Measurements from ENCODE around the gene MATR3. TPM values are rescaled to one million over a fixed set of nuclear protein-coding genes. Genes with fewer than 3 reads are reported as not detected.

Gene MATR3
- total and polyA plus RNA-seq, 10 of the 15 experiments (the other 5 are each of a cell fraction or from before 2014, with no cell fraction given), result 134 to 401 (median 221) TPM

DNA sequence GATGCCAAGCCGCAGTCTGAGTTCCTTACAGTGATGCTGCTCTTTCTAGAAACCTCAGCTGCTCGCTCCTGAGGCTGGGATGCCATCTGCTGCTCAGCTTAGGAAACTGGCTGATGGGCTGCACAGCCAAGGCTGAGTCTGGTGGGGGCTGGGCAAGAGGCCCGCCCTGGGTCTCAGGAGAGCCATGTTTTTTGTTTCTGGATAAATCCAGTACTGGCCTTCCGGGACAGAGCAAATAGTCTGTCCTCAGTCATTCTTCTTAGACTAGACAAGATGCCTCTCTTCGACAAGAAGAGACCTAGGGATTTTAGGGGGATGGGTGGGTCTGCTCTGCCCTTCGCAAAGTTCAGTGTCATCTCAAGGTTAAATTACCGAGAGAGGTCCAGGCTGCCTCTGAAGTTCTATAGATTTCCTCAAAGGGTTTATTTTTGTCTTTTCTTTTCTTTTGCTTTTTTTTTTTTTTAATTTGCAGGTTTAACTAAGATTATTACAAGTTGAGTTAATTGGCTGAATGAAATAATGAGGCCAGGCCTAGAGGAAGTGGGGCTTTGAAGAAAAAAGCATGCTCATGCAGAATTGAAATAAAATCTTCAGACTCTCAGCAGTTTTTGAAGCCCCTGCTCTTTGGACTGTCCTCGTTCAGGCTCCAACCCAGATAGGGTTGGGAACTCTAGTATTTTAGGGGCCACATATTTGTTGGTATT, 30.6 kb upstream of the MATR3 start (continued):
- TF ChIP-seq, protein P1, sequence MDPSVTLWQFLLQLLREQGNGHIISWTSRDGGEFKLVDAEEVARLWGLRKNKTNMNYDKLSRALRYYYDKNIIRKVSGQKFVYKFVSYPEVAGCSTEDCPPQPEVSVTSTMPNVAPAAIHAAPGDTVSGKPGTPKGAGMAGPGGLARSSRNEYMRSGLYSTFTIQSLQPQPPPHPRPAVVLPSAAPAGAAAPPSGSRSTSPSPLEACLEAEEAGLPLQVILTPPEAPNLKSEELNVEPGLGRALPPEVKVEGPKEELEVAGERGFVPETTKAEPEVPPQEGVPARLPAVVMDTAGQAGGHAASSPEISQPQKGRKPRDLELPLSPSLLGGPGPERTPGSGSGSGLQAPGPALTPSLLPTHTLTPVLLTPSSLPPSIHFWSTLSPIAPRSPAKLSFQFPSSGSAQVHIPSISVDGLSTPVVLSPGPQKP (IDR thresholded peaks at IDR 0.05; ENCODE audit: low read depth, low read length), result no peak

DNA sequence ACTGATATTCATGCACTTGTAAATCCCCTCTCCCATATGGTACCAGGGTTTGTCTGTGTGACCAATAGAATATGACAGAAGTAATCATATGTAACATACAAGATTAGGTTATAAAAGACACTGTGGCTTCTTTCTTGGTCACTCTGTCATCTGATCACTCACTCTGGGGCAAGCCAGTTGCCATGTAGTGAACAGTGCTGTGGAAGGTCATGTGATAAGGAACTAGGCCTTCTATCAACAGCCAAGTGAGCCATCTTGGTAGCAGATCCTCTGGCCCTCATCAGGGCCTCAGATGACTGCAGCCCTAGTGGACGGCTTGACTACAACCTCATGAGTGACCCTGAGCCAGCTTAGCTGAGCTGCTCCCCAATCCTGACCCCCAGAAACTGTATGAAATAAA, 30.0 kb upstream of the MATR3 start:
- Histone ChIP-seq H3K4me2 (ENCODE audit: control insufficient read depth, insufficient read depth) (no peak overlapping the region), H3K79me2 (ENCODE audit: control insufficient read depth, insufficient read depth, low read length) (no peaks in the 10 kb centered on the region), H4K20me1 (ENCODE audit: control insufficient read depth, insufficient read depth) (no peaks in the 10 kb centered on the region), H2AFZ (ENCODE audit: control insufficient read depth, low read depth, low read length) (no peak overlapping the region), H3K4me1 (ENCODE audit: control insufficient read depth, insufficient read depth, low read length) (peaks cover 8% of the 10 kb centered on the region), H3K9ac (ENCODE audit: control insufficient read depth, insufficient read depth, low read length) (no peak overlapping the region), H3K27ac (ENCODE audit: control insufficient read depth, insufficient read depth) (no peak overlapping the region), H3K4me3 (no peak overlapping the region), H3K36me3 (ENCODE audit: control insufficient read depth in 2 of 2, insufficient read depth in 2 of 2, low read length in 1 of 2) (no peaks in the 10 kb centered on the region), H3K9me3 (replicated peaks; ENCODE audit: control insufficient read depth, insufficient read depth, low read length) (no peaks in the 10 kb centered on the region), H3K27me3 (replicated peaks in 1 of 2; ENCODE audit: control insufficient read depth in 2 of 2, insufficient read depth in 2 of 2, low read length in 1 of 2) (no peaks in the 10 kb centered on the region)
- FAIRE-seq, result no peak
- intact Hi-C loops (cut with micrococcal nuclease; ENCODE audit: unreplicated experiment), result loop anchor here (5.0 to 10.0 kb wide), 3 partner anchors 171 to 799 kb away; partner anchors contain the start of gene EGR1
- WGBS (ENCODE audit: insufficient coverage, insufficient replicate concordance, low lambda C conversion rate, missing lambda C conversion rate), result 83% methylated on average over 1 of the region's 1 CpG
- no peak for DNase-seq (ENCODE audit: low read depth, low spot score)
- RAD21 ChIA-PET (ENCODE audit: unreplicated experiment), result interaction anchor here (1.5 kb wide), 1 partner anchor 12 kb away, joined by 5 read pairs; no protein-coding TSS in a partner anchor
- CTCF ChIA-PET, result interaction anchor here (1.1 kb wide), 1 partner anchor 12 kb away, joined by 3 read pairs; no protein-coding TSS in a partner anchor
- POLR2A ChIA-PET, result no interaction called here
- ATAC-seq, result peak; percentile 67
- in situ Hi-C loops (cut with MboI), result loop anchor here (10.0 to 25.0 kb wide), 2 partner anchors 626 to 689 kb away; partner anchors contain the start of gene HSPA9
- SMC1A ChIA-PET (ENCODE audit: uncharacterized antibody, unreplicated experiment), result no interaction called here
- no TSS peak for BruUV-seq (replicated peaks)
- TF ChIP-seq RCOR1 (conservative IDR thresholded peaks at IDR 0.05; ENCODE audit: low read depth, low read length) (no peak), ZNF207 (IDR thresholded peaks at IDR 0.05; ENCODE audit: borderline replicate concordance) (no peak), BACH1 (IDR thresholded peaks at IDR 0.05; ENCODE audit: borderline replicate concordance) (no peak), NFXL1 (IDR thresholded peaks at IDR 0.05; ENCODE audit: borderline replicate concordance) (no peak), MTA3 (IDR thresholded peaks at IDR 0.05; ENCODE audit: borderline replicate concordance, low read length) (no peak), CHD1 (IDR thresholded peaks at IDR 0.05; ENCODE audit: low read depth, low read length) (no peak), RUNX3 (IDR thresholded peaks at IDR 0.05; ENCODE audit: low read length) (no peak), KAT2A (conservative IDR thresholded peaks at IDR 0.05; ENCODE audit: control insufficient read depth, low read depth, low read length) (no peak), DPF2 (IDR thresholded peaks at IDR 0.05) (no peak), RBBP5 (conservative IDR thresholded peaks at IDR 0.05) (no peak), ZNF24 (IDR thresholded peaks at IDR 0.05) (no peak), SMAD5 (IDR thresholded peaks at IDR 0.05; ENCODE audit: low read depth) (no peak), SUZ12 (IDR thresholded peaks at IDR 0.05; ENCODE audit: unreplicated experiment) (no peak)
- TF ChIP-seq, protein P2, sequence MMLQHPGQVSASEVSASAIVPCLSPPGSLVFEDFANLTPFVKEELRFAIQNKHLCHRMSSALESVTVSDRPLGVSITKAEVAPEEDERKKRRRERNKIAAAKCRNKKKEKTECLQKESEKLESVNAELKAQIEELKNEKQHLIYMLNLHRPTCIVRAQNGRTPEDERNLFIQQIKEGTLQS (IDR thresholded peaks at IDR 0.05; ENCODE audit: borderline replicate concordance, extremely low read depth, low read depth, low read length), result no peak
- TF ChIP-seq, protein P3, sequence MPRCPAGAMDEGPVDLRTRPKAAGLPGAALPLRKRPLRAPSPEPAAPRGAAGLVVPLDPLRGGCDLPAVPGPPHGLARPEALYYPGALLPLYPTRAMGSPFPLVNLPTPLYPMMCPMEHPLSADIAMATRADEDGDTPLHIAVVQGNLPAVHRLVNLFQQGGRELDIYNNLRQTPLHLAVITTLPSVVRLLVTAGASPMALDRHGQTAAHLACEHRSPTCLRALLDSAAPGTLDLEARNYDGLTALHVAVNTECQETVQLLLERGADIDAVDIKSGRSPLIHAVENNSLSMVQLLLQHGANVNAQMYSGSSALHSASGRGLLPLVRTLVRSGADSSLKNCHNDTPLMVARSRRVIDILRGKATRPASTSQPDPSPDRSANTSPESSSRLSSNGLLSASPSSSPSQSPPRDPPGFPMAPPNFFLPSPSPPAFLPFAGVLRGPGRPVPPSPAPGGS (IDR thresholded peaks at IDR 0.05; ENCODE audit: borderline replicate concordance, insufficient read depth, low read depth, low read length, poor library complexity, severe bottlenecking), result no peak
- TF ChIP-seq, protein P4, sequence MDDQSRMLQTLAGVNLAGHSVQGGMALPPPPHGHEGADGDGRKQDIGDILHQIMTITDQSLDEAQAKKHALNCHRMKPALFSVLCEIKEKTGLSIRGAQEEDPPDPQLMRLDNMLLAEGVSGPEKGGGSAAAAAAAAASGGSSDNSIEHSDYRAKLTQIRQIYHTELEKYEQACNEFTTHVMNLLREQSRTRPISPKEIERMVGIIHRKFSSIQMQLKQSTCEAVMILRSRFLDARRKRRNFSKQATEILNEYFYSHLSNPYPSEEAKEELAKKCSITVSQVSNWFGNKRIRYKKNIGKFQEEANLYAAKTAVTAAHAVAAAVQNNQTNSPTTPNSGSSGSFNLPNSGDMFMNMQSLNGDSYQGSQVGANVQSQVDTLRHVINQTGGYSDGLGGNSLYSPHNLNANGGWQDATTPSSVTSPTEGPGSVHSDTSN (IDR thresholded peaks at IDR 0.05; ENCODE audit: insufficient replicate concordance, low read depth, low read length), result no peak
